HG02798 (cell line): Measurements from ENCODE around the gene PARL.
"Not testable (repeated sequence)": the region's sequence is repeated elsewhere in the genome, so short reads cannot be mapped to it uniquely, and the experiment has no call there.

Experiments
- ATAC-seq: cut with Tn5 transposase; IDR thresholded peaks from one replicate; pipeline ENCODE4 v1.9.1; 2021; ENCODE audit warnings: mild to moderate bottlenecking; ENCODE audit not compliant: unreplicated experiment, poor library complexity

Gene PARL

GRCh38 chr3:183906234-183906921 is 21.7 kb upstream of the PARL start:
- ATAC-seq: no peak

DNA sequence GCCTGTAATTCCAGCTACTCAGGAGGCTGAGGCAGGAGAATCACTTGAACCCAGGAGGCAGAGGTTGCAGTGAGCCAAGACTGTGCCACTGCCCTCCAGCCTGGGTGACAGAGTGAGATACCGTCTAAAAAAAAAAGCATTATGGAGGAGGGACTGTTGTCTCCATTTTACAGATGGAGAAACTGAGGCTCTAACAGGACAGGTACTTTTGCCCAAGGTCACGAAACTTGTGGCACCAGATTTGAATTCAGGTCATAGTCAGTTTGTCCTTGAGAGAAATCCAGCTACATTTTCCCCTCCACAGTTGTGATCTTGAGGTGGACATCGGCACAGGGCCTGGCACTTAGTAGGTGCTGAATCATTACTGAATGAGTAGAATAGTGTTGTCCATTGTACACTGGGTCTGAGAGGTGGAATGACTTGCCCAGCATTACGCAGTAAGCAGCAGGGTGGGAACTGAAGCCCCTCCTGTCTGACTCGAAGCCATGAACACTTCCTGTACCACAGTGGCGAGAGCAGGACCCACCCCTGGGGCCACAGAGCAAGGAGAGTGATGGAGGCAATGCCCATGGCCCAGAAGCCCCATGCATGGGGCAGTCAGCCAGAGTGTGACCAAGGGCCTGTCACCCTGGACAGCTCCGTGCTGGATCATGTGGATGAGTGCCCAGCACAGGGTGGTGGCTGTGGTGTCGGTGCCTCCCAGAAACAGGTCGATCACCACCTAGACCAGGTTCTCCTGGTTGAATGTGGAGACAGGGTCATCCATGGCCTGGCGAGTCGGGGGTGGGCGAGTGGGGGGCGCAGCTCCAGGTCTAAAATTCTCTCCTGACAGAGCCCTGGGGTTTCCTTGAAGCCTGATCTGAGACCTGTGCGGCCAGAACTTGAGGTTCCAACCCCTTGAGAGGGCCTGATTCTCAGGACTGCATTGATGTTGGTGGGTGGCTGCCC is 20.4 kb upstream of the PARL start:
- ATAC-seq: no peak

DNA sequence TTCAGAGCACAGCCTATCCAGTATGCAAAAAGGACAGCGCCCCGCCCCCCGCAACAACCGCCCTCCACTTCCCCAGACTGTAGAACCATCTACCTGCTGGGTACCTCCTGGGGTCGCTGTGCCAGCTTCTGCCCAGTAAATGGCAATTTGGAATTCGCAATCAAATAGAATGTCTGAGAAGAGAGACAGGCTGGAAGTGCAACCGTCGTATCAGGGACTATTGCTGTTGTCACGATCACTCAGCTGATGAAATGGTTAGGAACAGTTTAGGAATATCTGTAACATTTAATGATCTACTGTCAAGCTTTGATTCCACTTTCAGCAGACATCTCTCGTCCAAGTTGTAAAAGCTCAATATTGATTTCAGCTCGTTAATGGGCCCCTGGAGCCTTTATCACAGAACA is 13.3 kb upstream of the PARL start:
- no peak for ATAC-seq

GRCh38 chr3:183897606-183898005 is 12.9 kb upstream of the PARL start:
- ATAC-seq: no peak

DNA sequence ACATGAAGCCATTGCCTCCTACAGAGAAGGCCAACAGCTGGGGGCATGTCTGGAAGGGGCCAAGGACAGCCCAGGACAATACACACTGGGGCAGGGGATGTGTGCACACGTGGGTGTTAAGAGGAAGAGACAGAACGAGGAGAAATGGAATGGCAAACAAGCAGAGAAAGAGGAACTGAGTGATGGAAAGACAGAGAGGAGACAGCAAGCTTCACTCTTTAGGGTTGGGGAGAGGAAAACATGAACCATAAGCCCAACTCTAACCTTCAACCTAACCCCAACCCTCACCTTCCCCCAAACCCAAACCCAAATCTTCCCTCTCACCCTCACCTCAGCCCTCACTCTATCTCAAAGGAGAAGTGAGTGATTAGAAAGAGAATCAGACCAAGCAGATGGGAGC is 11.9 kb upstream of the PARL start:
- ATAC-seq: no peak

DNA sequence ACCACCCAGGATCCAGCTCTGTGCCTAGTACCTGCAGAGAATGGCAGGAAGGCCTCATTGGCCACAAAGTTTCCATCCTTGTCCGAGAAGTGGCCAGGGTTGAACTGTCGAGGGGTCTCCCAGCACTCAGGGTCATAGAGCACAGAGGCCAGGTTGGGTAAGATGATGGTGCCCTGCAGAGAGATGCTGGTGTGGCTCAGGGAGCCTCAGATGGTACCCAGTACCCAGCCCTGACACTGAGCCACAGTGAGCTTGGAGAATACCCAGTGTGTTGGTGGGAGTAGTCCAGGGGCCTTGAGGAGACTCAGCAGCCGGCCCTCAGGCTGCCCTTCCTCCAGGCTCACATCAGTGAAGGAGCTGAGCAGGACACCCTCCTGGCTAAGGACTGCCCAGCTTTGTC is 11.5 kb upstream of the PARL start:
- no peak for ATAC-seq

- ATAC-seq: no peak
Measured at GRCh38 chr3:183895774-183896173, 11.1 kb upstream of the PARL start.

GRCh38 chr3:183895296-183895695 is 10.6 kb upstream of the PARL start:
- no peak for ATAC-seq

DNA sequence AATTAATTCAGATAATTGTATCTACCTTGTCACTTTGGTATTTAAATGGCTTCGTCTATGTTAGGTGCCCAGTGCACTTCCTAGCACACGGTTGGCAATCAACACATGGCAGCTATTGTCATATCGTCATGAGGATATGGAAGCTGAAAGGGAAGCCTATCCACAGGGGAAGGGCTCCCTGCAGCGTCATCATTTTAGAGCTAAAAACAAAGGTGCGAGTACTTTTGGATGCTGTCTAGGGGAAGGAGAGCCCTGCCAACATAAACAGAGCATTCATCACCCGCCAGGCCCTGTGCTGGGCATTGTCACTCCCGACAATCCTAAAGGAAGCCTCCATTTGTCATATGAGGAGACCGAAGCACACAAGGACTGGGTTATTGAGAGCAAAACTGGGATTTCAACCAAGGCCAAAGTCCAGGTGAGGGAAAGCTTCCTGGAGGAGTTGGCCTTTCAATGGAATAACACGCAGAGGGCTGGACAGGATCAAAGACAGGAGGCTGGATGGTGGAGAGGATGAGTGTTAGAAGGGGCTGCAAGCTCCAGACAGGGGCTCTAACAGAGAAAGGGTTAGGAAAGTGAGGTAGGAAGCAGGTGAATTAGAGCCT is 8.0 kb upstream of the PARL start:
- ATAC-seq: no peak

GRCh38 chr3:183885766-183886165 is 1.1 kb upstream of the PARL start:
- no peak for ATAC-seq

- ATAC-seq: no peak
Measured at GRCh38 chr3:183884097-183884426, 618 bp downstream of the PARL start.

- ATAC-seq: no peak
Measured at GRCh38 chr3:183883291-183884096, 1.2 kb downstream of the PARL start.

DNA sequence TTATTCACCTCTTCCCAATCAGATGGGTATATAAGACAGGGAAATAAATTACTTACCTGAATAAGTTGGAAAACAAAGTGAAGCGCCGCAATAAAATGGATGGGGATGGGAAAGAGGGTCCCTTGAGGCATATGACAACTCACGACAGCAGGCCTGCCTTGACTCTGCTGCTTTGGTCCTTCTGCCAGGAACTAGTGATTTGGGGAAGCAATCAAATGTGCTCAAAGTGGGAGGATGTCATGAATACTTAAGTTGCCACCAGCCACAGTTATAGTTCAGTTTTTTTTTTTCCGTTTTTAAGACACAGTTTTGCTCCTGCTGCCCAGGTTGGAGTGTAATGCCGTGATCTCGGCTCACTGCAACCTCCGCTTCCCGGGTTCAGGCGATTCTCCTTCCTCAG is 4.6 kb downstream of the PARL start:
- no peak for ATAC-seq

GRCh38 chr3:183879243-183879642 is 5.4 kb downstream of the PARL start:
- ATAC-seq: no peak

GRCh38 chr3:183878071-183878470 is 6.6 kb downstream of the PARL start:
- ATAC-seq: no peak

DNA sequence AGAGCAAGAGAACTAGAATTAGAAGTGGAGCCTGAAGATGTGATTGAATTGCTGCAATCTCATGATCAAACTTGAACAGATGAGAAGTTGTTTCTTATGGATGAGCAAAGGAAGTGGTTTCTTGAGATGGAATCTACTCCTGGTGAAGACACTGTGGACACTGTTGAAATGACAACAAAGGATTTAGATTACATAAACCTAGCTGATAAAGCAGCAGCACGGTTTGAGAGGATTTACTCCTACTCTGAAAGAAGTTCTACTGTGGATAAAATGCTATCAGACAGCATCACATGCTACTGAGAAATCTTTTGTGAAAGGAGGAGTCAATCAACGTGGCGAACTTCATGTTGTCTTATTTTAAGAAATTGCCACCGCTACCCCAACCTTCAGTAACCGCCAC is 7.5 kb downstream of the PARL start:
- not testable (repeated sequence) for ATAC-seq

GRCh38 chr3:183875411-183875810 is 9.3 kb downstream of the PARL start:
- no peak for ATAC-seq

- no peak for ATAC-seq
Measured at GRCh38 chr3:183873914-183874313, 10.8 kb downstream of the PARL start.

- ATAC-seq: no peak
Measured at GRCh38 chr3:183871541-183871940, 13.1 kb downstream of the PARL start.

DNA sequence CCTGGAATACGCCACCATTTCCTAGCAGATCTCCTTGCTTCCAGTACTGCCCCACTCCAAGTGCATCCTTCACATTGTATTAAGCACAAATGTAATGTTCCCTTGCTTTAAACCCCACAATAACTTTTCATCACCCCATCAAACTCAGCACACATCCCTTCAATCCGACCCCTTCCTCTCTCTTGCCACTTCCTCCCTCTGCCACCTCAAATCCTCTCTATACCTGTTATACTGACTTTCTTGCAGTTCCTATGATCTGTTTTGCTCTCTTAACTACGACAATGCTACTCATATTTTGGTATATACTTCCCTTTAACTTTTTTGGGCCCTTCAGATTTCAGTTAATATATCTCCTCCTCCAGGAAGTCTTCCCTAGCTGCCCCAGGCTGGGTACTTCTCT is 14.1 kb downstream of the PARL start:
- ATAC-seq: no peak

- no peak for ATAC-seq
Measured at GRCh38 chr3:183868796-183869195, 15.9 kb downstream of the PARL start.
